NCI-H446 (cell line): Measurements from ENCODE around the gene RPA1.
"Not testable (repeated sequence)": the region's sequence is repeated elsewhere in the genome, so short reads cannot be mapped to it uniquely, and the experiment has no call there.

Experiments
- DNase-seq, 2 experiments: peaks; one replicate each; lab custom pipeline; 2025; lab: John Stamatoyannopoulos, UW

Gene RPA1

DNA sequence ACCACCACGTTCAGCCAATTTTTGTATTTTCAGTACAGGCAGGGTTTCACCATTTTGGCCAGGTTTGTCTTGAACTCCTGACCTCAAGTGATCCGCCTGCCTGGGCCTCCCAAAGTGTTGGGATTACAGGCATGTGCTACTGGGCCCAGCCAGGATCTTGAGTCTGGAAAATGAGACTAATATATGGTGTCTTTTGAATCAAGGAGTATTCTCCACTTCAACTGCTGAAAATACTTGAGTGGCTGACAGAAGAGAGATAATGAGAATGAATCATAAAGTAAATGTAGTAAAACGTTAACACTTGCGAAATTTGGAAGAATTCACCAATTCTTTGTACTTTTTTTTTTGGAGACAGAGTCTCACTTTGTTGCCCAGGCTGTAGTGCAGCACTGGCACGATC is 16.7 kb upstream of the RPA1 start:
- no peak for DNase-seq

DNA sequence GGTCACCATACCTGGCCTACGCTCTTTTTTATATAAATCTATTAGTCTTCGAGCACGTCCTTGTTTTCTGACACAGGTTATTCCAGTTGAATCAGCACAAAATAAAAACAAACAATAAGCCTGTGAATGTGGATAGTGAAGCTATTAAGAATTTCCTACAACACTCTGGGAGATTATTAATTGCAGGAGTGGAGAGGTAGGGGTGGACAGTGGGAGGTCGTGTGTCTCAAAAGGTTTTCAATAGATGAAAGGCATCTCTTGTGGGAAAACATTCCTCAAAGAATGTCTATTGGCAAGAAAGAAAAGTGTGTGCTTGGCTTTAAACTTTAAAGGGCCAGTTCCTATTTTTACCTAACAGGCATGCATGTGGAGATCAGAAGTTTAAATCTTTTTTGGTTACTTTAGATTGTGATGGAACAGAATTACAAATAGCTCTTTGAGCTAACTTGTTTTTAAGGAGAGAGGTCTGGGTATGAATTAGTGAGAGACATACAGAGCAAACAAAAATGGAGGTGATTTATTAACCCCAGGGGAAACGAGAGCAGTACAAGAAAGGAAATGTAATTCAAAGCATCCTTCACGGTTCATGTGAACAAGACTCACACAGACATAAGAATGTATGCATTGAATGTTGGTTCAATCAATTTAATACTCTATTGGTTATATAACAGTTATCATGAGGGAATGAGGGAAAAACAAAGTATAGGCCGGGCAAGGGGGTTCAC is 9.1 kb upstream of the RPA1 start:
- DNase-seq = no peak

DNA sequence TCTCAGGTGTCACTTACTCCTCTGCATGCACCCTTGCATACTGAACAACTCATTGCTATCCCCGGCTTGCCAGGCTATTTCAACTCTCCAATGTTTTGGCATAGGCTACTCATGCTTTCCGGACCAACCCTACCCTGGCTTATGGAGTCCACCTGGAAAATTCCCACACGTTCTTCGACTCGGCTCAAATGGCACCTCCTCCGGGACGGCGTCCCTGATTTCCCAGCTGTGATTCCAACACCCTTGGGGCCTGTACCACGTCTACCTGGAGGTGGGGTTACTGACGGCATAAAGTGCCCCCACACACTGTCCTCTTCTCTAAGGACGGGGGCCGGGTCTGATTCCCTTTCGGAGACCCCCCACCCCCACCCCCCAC is 601 bp upstream of the RPA1 start:
- peak in 1 of 2 experiments; percentile 21 for DNase-seq

DNA sequence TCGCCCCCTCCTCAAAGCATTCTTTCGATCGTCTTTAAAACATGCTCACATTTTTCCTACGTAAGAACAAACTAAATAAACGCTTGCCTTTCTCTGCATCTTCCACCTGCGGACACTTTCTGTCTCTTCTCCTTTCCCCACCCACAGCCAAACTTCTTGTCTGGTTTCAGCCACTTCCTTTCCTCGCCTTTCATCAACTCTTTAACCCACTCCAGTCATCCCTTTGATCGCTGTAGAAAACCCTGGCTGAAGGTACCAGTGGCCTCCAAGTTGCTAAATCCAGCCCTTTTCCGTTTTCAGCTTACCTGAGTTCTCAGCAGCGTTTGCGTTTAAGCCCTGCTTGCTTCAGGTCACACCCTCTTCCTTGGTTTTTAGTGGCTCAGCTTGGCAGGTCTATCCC is 483 bp downstream of the RPA1 start:
- DNase-seq = no peak

DNA sequence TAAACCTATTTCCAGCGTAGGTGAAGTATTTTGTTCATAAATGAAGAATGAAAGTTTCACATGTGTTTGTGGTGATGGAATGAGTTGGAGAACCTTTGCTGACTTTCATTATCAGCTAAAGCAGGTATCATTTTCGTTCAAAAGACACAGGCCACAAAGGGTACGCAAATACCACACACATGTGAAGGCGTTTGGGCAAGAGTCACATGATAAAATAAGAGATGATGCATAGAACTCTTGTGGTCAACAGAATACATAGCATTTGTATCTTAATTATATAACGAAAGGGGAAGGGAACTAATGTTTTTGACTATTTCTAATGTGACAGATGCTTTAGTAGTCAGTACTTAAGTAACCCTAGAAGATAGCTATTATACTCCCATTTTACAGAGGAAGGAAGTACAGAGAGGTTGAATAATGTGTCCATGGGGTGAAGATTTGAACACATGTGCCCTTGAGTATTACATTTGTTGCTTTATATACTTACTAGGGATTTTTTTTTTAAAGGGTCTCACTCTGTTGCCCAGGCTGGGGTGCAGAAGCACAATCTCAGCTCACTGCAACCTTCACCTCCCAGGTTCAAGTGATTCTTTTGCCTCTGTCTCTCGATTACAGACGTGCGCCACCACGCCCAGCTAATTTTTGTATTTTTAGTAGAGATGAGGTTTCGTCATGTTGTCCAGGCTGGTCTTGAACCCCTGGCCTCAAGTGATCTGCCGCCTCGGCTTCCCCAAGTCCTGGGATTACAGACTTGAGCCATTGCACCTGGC is 4.8 kb downstream of the RPA1 start:
- DNase-seq = no peak

DNA sequence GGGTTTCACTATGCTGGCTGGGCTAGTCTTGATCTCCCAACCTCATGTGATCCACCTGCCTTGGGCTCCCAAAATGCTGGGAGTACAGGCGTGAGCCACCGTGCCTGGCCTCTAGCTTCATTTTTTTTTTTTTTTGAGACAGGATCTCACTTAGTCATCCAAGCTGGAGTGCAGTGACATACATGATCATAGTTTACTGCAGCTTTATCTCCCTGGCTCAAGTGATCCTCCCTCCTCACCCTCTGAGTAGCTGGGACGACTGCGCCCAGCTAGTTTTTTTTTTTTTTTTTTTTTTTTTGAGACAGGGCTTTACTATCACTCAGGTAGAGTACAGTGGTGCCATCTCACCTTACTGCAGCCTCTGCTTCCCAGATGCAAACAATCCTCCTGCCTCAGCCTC is 9.7 kb downstream of the RPA1 start:
- DNase-seq = no peak

DNA sequence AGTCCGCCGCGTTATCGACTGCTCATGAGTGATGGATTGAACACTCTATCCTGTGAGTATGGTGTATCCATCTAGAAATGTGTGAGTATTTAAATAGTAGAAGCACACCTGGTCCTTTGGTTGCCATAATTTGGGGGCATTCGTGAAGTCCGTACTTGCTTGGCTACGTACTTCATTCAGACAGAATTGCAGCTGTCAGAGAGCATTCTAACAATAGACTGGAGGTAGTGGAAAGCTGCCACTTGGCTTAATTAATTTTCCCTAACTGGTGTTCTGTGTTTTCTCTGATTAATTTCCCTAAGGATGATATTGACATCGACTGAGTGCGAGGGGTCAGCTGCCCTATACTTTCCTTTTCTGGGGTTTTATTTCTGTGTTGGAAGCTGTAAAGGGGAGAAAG is 14.1 kb downstream of the RPA1 start:
- no peak for DNase-seq

DNA sequence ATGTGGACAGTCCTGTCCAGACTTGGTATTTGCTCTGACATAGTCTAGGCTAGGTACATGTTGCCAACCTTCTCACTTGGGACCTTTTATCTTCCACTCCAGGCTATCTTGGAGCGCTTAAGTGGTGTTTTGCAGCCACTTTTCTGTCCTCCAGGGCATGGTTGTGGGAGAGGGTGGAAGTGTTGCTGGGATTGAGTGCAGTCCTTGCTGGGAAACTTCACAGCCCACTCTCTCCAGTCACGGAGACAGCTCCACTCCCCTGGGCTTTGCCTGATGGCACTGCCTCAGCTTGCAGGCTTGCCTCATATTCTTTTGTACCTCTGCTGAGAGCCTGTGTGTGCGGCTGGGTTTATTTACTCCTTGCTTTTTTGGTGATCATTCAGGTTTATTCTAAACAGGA is 17.4 kb downstream of the RPA1 start:
- DNase-seq = no peak

DNA sequence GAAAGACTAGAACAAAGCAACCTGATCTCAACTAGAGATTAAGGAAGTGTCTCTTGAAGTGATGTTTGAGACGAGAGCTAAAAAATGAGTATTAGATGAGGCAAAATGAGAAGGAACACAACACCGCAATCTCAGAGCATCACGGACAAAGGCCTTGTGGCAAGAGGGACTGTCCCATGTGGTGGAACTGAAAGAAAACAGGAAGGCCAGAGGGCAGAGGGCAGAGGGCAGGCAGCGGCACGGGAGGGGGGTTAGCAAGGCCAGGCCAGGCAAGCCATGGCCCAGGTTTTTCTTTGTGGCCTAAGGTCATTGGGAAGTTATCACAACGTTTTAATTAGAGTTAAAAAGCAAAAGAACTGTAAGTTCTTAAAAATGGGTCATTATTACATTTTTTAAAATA is 22.5 kb downstream of the RPA1 start:
- no peak for DNase-seq

DNA sequence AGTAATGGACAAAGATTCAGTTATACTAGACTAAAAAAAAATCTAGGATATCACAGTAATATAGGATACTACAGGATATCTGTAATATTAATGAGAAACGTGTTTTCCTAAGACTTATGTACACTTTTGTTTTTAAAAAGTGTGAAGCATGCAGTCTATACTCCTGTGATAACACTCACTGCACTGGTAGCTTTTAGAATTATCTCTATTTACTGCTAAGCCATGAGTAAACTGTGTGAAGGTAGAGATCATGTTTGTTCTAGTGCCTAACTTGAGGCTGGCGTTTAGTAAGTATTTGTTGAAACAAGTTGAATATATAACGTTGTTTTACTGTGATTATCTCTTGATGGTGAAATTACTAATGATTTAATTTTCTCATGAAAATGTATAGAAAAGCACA is 23.9 kb downstream of the RPA1 start:
- DNase-seq = no peak

DNA sequence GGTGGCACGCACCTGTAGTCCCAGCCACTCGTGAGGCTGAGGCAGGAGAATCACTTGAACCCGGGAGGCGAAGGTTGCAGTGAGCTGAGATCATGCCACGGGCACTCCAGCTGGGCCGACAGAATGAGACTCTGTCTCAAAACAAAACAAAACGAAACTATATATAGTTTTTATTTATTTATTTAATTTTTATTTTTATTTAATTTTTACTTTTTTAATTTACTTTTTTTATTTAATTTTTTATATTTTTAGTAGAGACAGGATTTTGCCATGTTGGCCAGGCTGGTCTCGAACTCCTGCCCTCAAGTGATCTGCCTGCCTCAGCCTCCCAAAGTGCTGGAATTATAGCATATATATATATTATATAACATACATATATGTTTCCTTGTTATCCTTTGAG is 26.7 kb downstream of the RPA1 start:
- DNase-seq = not testable (repeated sequence)

DNA sequence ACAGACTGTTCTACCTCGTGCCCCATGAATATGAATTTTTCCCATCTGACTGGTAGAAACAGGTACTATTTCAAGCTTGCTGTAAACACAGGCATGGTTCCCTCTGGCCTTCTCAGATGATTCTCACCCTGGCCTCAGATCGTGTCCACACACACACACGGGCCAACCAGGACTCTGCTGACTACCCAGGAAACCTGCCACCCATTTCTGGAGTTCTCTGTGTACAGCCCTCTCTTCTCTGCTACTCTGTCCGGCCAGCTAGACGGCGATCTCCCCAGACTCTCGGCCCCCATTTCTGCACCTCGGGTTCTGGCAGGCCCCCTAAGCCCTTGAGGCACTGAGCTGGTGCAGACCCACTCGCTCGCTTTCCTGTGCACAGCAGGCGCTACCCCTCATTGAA is 31.2 kb downstream of the RPA1 start:
- DNase-seq = no peak

DNA sequence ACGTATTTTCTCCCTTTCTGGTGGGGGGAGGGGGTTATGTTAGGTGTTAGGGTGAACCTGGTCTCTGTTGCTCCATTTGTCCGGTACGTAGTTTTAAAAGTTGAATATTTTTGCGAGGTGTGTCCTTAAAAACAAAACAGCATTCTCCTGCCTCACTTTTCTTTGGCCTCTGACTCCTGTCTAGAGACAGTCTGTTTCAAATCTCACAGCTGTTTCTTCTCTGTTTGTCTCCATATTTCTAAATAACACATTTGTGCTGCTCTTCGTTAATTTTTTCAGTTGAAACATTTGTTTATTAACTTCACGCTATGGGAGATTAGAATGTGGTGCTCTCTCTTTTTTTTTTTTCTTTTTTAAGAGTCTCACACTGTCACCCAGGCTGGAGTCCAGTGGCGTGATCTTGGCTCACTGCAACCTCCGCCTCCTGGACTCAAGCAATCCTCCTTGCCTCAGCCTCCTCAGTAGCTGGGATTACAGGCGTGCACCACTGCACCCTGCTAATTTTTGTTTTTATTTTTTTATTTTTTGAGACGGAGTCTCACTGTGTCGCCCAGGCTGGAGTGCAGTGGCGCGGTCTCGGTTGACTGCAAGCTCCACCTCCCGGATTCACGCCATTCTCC is 31.7 kb downstream of the RPA1 start:
- no peak for DNase-seq

DNA sequence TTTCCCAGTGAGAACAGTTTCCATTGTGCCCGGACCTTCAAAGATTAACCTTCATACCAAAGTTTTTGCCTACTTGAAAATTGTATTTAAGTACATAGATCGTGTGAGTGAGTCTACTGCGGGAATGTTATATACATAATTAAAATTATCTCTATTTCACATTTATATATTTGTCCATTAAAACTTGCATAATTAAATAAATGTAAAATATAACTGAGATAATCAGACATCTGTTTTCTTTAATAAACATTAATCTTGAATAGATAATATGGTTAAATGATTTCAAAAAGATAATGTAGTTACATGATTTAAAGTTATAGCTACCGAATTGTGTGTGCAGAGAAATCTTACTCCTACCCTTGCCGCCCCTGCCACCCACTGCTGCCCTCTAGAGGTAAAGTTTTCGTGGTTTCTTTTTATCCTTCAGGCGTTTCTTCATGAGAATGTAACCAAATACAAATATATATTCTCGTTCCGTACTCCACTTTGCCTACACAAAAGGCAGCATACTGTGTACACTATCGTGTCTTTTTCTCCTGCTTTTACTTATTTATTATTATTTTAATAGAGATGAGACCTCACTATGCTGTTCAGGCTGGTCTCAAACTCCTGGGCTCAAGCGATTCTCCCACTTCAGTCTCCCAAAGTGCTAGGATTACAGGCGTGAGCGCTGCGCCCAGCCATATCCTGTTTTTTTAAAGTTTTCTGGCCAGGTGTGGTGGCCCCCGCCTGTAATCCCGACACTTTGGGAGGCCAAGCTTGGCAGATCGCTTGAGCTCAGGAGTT is 35.6 kb downstream of the RPA1 start:
- peak in 1 of 2 experiments; percentile 18 for DNase-seq

DNA sequence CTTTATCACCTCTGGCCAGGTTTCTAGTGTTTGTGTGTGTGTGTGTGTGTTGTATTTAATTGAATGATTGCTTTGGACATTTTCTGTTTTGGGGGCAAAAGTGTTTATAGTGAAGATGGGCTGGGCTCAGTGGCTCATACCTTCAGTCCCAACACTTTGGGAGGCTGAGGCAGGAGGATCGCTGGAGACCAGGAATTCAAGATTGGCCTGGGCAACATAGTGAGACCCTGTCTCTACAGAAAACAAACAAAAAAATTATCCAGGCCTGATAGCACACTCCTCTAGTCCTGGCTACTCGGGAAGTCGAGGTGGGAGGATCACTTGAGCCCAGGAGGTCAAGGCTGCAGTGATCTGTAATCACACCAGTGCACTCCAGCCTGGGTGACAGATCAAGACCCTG is 37.5 kb downstream of the RPA1 start:
- DNase-seq = no peak

DNA sequence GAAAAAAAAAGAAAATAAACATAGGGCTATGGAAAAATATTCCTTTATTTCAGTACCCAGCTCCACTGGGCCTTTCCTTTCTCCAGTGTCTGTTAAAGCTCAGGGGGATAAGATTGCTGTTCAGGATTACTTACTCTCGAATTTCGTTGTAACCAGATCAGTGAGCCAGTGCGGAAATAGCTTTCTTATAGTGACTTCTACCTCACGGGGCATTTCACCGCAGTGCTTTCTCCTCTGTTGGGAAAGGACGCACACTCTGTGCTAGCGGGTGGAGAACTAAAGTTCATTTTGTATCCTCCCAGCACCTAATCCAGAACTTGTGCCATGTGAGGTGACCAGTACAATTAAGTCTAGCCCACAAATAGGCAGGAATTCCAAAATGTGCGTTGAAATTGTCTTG is 38.3 kb downstream of the RPA1 start:
- no peak for DNase-seq

DNA sequence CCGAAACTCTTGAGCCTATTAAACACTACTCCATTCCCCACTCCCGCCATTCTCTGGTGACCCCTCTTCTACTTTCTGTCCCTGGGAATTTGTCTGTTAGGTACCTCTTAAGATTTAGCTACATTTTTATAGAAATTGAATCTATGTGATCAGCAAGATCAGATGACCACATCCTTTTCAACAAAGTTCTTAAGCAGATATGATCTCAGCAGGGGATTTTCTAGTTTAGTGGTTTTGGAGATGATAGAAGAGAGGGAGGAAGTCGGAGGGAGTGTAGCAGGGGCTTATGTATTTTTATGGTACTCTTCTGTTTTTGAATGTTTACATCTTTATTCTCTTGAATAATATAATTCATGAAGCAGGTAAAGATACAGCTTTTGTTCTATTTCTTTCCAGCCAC is 40.8 kb downstream of the RPA1 start:
- no peak for DNase-seq

DNA sequence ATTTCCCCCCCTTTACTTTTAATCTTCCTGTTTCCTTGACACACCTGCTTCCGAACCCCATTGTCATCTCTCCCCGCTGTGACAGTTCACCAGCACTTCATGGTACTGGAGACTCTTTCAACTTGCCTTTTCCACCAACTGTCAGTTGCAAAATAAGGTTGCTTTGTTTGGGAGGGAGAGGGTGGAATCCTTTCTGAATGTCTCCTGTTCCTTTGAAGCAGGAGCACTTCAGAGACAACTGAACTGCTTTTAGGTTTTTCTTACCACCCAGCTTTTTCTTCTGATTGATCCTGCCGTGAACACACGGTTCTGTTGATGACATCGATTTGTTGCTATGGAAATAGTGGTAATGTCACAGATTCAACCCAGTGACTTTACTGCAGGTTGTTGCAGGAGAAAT is 42.0 kb downstream of the RPA1 start:
- no peak for DNase-seq

DNA sequence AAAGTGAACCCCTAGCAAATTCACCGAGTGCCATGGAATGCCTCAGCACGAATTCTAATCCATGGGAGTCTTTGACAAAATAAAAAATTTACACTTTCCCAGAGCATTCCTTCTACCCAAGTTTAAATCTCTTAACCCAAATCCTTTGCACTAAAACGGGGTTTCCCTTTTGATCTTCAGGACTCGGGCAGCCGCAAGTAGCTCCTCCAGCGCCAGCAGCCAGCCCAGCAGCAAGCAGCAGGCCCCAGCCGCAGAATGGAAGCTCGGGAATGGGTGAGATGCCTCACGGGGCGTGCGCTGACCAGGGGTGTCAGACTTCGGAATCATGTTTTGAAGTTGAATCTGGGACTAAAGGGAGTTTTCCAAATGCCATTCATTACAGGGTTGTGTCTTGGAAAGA is 42.4 kb downstream of the RPA1 start:
- no peak for DNase-seq

DNA sequence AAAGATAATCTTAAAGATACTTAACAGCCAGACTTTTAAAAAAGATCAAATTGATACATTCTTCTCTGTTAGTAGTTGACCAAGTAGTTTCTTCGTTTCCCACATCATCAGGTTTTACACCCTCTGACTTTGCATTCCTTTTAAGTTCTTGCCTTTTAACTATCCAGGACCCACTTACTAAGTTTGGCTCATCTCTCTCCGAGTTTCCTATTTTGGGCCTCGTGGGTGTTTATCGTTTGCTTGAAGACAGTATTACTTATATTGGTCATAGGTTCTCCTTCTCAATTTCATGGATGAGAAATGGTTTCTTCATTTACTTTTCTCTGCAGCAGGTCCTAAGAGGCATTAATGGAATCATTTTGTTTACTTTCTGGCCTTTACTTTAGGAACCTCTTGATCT is 43.2 kb downstream of the RPA1 start:
- no peak for DNase-seq

DNA sequence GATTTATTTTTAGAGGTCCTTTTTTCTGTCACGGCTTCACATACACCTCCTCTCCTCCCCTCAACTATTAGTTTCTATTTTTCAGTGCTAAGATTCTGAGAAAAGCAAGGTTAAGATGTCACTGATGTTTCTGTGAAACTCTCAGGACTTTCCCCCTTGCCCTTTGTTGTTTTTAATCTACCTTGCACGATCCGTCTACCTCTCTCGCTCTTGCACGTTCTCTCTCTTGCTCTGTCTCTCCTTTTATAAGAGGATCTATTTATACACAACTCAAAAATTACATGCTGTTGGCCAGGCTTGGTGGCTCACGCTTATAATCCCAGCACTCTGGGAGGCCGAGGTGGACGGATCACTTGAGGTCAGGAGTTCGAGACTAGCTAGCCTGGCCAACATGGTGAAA is 43.6 kb downstream of the RPA1 start:
- no peak for DNase-seq

DNA sequence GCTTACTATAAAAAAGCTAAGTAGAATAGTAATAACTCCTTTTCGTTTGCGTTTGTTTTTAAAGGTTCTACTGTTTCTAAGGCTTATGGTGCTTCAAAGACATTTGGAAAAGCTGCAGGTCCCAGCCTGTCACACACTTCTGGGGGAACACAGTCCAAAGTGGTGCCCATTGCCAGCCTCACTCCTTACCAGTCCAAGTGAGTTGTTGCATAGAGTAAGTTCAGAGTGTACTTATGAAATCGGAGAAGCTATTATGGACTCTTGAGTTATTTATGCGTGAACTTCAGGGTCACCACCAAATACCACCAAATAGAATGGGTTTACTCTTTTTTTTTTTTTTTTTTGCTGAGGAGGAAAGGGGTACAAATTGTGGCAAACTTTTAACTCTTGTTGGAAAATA is 45.8 kb downstream of the RPA1 start:
- DNase-seq = no peak
